Neural cell (in vitro differentiated cells): ENCODE measurements around the gene CEP78. TPM values are rescaled to one million over a fixed set of nuclear protein-coding genes. Genes with fewer than 3 reads are reported as not detected.

Experiments used
- H2AFZ ChIP-seq: fragments of 200-600, 300-800 bp; sonication (generic), shearing (Covaris generic); 2 replicates; pipeline ENCODE4 v1.6.0; 2014; ENCODE audit warnings: low read depth, mild to moderate bottlenecking, antibody characterized with exemption, low read length, moderate library complexity
- H3F3A ChIP-seq: fragments of 200-600 bp; shearing (Covaris generic); 2 replicates; pipeline ENCODE4 v1.6.1; 2016; ENCODE audit warnings: mild to moderate bottlenecking, moderate library complexity, mixed read lengths, antibody characterized with exemption, low read length; ENCODE audit not compliant: insufficient read depth, poor library complexity, severe bottlenecking
- H3K27ac ChIP-seq: fragments of 200-600, 300-800 bp; sonication (generic), shearing (Covaris generic); 2 replicates; pipeline ENCODE4 v1.5.1; 2014; ENCODE audit warnings: mild to moderate bottlenecking, low read length, moderate library complexity
- H3K27me3 ChIP-seq: fragments of 300-800, 200-600 bp; sonication (generic), shearing (Covaris generic); 2 replicates; pipeline ENCODE4 v1.6.0; 2014; ENCODE audit warnings: mild to moderate bottlenecking, low read depth, low read length, moderate library complexity; ENCODE audit not compliant: insufficient read depth
- H3K36me3 ChIP-seq: fragments of 300-800, 200-600 bp; sonication (generic), shearing (Covaris generic); 2 replicates; pipeline ENCODE4 v1.5.1; 2014; ENCODE audit warnings: mild to moderate bottlenecking, antibody characterized with exemption, low read length, moderate library complexity; ENCODE audit not compliant: insufficient read depth
- H3K4me2 ChIP-seq: fragments of 300-800, 200-600 bp; sonication (generic), shearing (Covaris generic); 2 replicates; pipeline ENCODE4 v1.6.0; 2014; ENCODE audit warnings: mild to moderate bottlenecking, low read length
- H3K4me3 ChIP-seq: fragments of 300-800, 200-600 bp; sonication (generic), shearing (Covaris generic); 2 replicates; pipeline ENCODE4 v1.5.1; 2014; ENCODE audit warnings: mild to moderate bottlenecking, low read length, moderate library complexity
- H3K79me2 ChIP-seq: fragments of 200-600 bp; shearing (Covaris generic); replicated peaks from 2 replicates; pipeline ENCODE4 v1.6.0; 2014; ENCODE audit warnings: mild to moderate bottlenecking, low read length, moderate library complexity; ENCODE audit not compliant: insufficient read depth
- H3K9ac ChIP-seq: fragments of 300-800, 200-600 bp; sonication (generic), shearing (Covaris generic); 2 replicates; pipeline ENCODE4 v1.6.1; 2016; ENCODE audit warnings: mild to moderate bottlenecking, low read length, mixed read lengths
- H3K9me2 ChIP-seq: fragments of 200-600 bp; shearing (Covaris generic); 2 replicates; pipeline ENCODE4 v1.6.1; 2016; ENCODE audit warnings: mild to moderate bottlenecking, low read length, mixed read lengths; ENCODE audit not compliant: insufficient read depth
- H3K9me3 ChIP-seq: fragments of 200-600, 300-800 bp; sonication (generic), shearing (Covaris generic); 2 replicates; pipeline ENCODE4 v1.6.1; 2016; ENCODE audit warnings: mild to moderate bottlenecking, mixed run types, low read length, moderate library complexity, mixed read lengths
- H4K20me1 ChIP-seq: fragments of 200-600 bp; shearing (Covaris generic); 2 replicates; pipeline ENCODE4 v1.6.1; 2016; ENCODE audit warnings: mild to moderate bottlenecking, mixed run types; ENCODE audit not compliant: insufficient read depth
- EP300 ChIP-seq: fragments of 450-650 bp; conservative IDR thresholded peaks from 2 replicates; pipeline ENCODE4 v1.6.1; 2014; ENCODE audit warnings: antibody characterized with exemption, mild to moderate bottlenecking, moderate library complexity; ENCODE audit not compliant: poor library complexity, severe bottlenecking
- EZH2 ChIP-seq: fragments of 200-600, 300-800 bp; shearing (Covaris generic), sonication (generic); IDR thresholded peaks from 2 replicates; pipeline ENCODE4 v1.6.1; 2014; ENCODE audit warnings: antibody characterized with exemption, low read length, borderline replicate concordance, mild to moderate bottlenecking; ENCODE audit not compliant: insufficient read depth, poor library complexity, severe bottlenecking
- MXI1 ChIP-seq: fragments of 450-650 bp; conservative IDR thresholded peaks from 2 replicates; pipeline ENCODE4 v1.6.1; 2014; ENCODE audit warnings: antibody characterized with exemption, mild to moderate bottlenecking; ENCODE audit not compliant: poor library complexity, severe bottlenecking
- POLR2AphosphoS5 ChIP-seq: IDR thresholded peaks from 2 replicates; pipeline ENCODE4 v1.6.1; 2012
- RAD21 ChIP-seq: fragments of 450-650 bp; conservative IDR thresholded peaks from 2 replicates; pipeline ENCODE4 v1.6.1; 2014; ENCODE audit warnings: antibody characterized with exemption, mild to moderate bottlenecking, moderate library complexity
- SMC3 ChIP-seq: fragments of 450-650 bp; conservative IDR thresholded peaks from 2 replicates; pipeline ENCODE4 v1.6.1; 2014; ENCODE audit warnings: antibody characterized with exemption, mild to moderate bottlenecking, moderate library complexity; ENCODE audit not compliant: poor library complexity
- TAF1 ChIP-seq: IDR thresholded peaks from 2 replicates; pipeline ENCODE4 v1.6.1; 2012; ENCODE audit warnings: low read depth
- polyA plus RNA-seq: library from polyadenylated mRNA; depleted of rRNA; stranded (reverse); fragments of >200 nt; gene quantifications from 2 replicates; pipeline ENCODE4 v1.2.3, GENCODE V29; 2014
- TF ChIP-seq, protein P1 (sequence below): fragments of 450-650 bp; IDR thresholded peaks from 2 replicates; pipeline ENCODE4 v1.5.1; 2014; ENCODE audit warnings: antibody characterized with exemption, mild to moderate bottlenecking, moderate library complexity; ENCODE audit not compliant: poor library complexity, severe bottlenecking
- TF ChIP-seq, protein P2 (sequence below): IDR thresholded peaks from 2 replicates; pipeline ENCODE4 v1.6.1; 2012; ENCODE audit warnings: borderline replicate concordance

CEP78 gene
- polyA plus RNA-seq, 1 donor from 2014 or later = 57.8 TPM

GRCh38 chr9:78320875-78321496, 85.1 kb downstream of the CEP78 start:
- Histone ChIP-seq H3K4me2 (no peak overlapping the region), H3K4me3 (no peak overlapping the region), H3F3A (peaks cover 3% of the 10 kb centered on the region), H3K9ac (no peak overlapping the region), H3K36me3 (peaks cover 4% of the 10 kb centered on the region), H3K79me2 (no peaks in the 10 kb centered on the region), H3K9me3 (no peaks in the 10 kb centered on the region), H3K27ac (no peak overlapping the region), H4K20me1 (no peaks in the 10 kb centered on the region), H3K9me2 (no peaks in the 10 kb centered on the region), H2AFZ (no peak overlapping the region), H3K27me3 (no peaks in the 10 kb centered on the region)
- TF ChIP-seq TAF1 = no peak
- TF ChIP-seq, protein P1, sequence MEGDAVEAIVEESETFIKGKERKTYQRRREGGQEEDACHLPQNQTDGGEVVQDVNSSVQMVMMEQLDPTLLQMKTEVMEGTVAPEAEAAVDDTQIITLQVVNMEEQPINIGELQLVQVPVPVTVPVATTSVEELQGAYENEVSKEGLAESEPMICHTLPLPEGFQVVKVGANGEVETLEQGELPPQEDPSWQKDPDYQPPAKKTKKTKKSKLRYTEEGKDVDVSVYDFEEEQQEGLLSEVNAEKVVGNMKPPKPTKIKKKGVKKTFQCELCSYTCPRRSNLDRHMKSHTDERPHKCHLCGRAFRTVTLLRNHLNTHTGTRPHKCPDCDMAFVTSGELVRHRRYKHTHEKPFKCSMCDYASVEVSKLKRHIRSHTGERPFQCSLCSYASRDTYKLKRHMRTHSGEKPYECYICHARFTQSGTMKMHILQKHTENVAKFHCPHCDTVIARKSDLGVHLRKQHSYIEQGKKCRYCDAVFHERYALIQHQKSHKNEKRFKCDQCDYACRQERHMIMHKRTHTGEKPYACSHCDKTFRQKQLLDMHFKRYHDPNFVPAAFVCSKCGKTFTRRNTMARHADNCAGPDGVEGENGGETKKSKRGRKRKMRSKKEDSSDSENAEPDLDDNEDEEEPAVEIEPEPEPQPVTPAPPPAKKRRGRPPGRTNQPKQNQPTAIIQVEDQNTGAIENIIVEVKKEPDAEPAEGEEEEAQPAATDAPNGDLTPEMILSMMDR = no peak
- TF ChIP-seq, protein P2, sequence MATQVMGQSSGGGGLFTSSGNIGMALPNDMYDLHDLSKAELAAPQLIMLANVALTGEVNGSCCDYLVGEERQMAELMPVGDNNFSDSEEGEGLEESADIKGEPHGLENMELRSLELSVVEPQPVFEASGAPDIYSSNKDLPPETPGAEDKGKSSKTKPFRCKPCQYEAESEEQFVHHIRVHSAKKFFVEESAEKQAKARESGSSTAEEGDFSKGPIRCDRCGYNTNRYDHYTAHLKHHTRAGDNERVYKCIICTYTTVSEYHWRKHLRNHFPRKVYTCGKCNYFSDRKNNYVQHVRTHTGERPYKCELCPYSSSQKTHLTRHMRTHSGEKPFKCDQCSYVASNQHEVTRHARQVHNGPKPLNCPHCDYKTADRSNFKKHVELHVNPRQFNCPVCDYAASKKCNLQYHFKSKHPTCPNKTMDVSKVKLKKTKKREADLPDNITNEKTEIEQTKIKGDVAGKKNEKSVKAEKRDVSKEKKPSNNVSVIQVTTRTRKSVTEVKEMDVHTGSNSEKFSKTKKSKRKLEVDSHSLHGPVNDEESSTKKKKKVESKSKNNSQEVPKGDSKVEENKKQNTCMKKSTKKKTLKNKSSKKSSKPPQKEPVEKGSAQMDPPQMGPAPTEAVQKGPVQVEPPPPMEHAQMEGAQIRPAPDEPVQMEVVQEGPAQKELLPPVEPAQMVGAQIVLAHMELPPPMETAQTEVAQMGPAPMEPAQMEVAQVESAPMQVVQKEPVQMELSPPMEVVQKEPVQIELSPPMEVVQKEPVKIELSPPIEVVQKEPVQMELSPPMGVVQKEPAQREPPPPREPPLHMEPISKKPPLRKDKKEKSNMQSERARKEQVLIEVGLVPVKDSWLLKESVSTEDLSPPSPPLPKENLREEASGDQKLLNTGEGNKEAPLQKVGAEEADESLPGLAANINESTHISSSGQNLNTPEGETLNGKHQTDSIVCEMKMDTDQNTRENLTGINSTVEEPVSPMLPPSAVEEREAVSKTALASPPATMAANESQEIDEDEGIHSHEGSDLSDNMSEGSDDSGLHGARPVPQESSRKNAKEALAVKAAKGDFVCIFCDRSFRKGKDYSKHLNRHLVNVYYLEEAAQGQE = no peak
- TF ChIP-seq POLR2AphosphoS5 = no peak
- no peak for TF ChIP-seq EZH2

DNA sequence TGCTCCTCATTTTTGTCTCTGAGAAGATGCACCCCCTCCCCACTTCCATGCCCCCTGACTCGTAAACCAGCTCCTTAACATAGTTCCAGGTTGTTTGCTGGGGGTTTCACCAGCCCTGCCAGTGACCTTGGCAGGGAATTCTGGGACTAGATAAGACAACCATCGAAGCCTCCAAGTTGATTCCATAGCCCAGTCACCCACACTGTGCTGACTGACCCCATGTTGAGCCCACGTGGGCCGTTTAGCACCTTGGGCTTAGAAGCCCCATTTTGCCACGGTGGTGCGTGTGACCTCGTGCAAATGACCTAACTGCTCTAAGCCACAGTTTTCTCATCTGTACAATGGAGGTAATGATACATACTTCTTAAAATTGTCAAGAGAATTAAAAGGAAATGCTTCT, 85.6 kb downstream of the CEP78 start:
- Histone ChIP-seq H3K79me2 (no peaks in the 10 kb centered on the region), H3K9me3 (no peaks in the 10 kb centered on the region), H3K4me2 (no peak overlapping the region), H3K9ac (no peak overlapping the region), H3K4me3 (no peak overlapping the region), H4K20me1 (no peaks in the 10 kb centered on the region), H3F3A (peaks cover 3% of the 10 kb centered on the region), H3K27ac (no peak overlapping the region), H3K36me3 (peaks cover 4% of the 10 kb centered on the region), H3K27me3 (no peaks in the 10 kb centered on the region), H3K9me2 (no peaks in the 10 kb centered on the region), H2AFZ (no peak overlapping the region)
- no peak for TF ChIP-seq POLR2AphosphoS5
- no peak for TF ChIP-seq TAF1
- TF ChIP-seq, protein P1 = no peak
- TF ChIP-seq EP300 = no peak
- no peak for TF ChIP-seq MXI1
- TF ChIP-seq, protein P2 = no peak
- no peak for TF ChIP-seq RAD21
- no peak for TF ChIP-seq SMC3
- no peak for TF ChIP-seq EZH2
